Stimulated activated CD8-positive, alpha-beta memory T cell treated with anti-CD3 and anti-CD28 coated beads, Interleukin-2, amount 100 ng/mL, for 48 hours (primary cell): ENCODE results near the gene CAMK2D.

ENCODE experiments used
- DNase-seq, 2 donors: peaks; one replicate each; pipeline ENCODE4 v3.0.0-alpha.2; 2020; ENCODE audit warnings: low read depth in 2 of 2

The CAMK2D gene

DNA sequence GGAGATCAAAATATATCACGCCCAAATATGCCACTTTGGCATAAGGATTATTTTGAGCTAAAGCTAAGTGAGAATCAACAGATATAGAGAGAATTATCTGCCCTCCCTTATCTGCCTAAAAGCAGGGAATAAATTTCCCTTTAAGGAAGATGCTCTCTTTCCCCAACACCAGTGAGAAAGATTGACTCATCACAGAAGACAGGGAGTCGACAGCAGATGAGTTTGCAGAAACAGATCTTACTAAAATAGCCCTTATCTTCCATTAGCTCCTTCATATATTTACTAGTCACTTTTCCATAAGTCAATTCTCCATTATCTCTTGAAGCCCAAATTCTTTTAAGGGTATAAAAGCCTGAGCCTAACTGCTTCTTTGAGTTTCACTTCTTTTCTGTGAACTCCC is 156.6 kb downstream of the CAMK2D start:
- DNase-seq: no peak

DNA sequence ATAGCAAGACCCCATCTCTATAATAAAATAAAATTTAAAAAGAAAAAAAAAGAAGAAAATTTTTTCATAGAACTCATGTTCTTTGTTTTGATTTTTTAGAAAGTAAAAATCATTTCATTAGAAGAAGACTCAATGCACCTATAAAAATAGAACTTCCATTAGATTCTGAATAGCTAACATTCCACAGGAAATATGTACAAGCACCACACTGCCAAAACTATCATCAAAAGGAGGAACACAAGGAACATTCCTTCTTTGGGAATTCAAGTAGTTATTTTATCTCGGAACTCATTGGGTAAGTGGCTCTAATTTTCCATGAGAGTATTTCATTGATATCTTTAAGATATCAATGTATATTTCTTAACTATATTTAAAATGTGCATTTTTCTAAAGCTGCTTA is 157.6 kb downstream of the CAMK2D start:
- no peak for DNase-seq

DNA sequence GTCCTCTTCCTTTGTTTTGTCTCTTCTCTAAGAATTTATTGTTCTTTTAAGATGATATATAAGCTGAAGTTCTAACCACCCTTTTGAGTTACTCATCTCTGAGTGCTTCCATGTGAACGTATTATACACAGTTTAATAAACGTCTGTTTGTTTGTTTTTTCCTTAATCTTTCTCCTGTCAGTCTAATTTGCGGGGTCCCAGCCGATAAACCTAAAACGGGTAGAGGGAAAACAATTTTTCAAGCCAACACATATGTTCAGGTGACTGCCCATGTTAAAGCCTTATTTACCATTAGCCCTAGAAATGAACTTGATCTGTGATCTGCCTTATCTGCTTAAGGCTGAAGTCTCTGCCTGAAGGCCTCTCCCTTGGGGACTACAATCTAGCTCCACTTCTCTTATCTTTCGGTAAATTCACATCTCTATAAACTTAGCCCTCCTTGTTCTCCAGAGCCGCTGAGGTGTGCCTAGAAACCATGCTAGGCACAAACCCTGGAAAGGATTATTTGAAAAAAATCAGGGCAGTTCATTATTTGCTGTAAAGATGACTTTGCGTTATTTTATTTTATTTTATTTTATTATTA is 158.8 kb downstream of the CAMK2D start:
- DNase-seq: no peak

DNA sequence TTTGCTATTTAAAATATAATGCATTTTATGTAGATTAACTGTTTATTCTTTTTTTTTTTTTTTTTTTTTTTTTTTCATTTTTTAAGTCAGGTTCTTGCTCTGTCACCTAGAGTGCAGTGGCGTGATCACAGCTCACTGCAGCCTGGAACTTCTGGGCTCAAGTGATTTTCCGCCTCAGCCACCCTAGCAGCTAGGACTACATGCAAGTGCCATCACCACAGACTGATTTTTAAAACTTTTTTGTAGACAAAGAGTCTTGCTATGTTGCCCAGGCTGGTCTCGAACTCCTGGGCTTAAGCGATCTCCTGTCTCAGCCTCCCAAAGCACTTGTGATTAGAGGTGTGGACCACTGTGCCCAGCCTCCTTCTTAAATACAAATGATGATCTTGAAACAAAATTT is 159.9 kb downstream of the CAMK2D start:
- no peak for DNase-seq

DNA sequence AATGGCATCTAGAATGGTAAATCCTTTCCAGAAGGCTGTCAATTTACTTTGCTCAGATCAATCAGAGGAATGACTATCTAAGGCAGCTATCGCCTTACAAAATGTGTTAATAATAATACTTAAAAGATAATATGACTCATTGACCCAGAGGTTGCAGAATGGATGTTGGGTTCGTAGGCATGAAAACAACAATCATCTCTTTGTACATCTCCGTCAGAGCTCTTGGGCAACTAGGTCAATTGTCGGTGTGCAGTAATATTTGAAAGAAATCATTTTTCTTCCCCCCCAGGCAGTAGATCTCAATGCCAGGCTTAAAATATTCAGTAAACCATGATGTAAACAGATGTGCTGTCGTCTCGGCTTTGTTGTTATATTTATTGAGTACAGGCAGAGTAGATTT is 165.1 kb downstream of the CAMK2D start:
- no peak for DNase-seq

DNA sequence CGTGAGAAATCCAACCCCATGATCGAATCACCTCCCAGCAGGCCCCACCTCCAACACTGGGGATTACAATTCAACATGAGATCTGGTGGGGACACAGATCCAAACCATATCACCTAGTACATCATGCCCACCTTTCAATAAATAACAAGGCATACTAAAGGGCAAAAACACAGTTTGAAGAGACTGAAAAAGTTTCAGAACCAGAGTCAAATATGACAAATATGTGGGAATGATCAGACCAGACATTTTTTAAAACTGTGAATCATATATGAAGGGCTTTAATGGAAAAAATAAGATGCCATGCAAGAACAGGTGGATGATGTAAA is 167.3 kb downstream of the CAMK2D start:
- no peak for DNase-seq

DNA sequence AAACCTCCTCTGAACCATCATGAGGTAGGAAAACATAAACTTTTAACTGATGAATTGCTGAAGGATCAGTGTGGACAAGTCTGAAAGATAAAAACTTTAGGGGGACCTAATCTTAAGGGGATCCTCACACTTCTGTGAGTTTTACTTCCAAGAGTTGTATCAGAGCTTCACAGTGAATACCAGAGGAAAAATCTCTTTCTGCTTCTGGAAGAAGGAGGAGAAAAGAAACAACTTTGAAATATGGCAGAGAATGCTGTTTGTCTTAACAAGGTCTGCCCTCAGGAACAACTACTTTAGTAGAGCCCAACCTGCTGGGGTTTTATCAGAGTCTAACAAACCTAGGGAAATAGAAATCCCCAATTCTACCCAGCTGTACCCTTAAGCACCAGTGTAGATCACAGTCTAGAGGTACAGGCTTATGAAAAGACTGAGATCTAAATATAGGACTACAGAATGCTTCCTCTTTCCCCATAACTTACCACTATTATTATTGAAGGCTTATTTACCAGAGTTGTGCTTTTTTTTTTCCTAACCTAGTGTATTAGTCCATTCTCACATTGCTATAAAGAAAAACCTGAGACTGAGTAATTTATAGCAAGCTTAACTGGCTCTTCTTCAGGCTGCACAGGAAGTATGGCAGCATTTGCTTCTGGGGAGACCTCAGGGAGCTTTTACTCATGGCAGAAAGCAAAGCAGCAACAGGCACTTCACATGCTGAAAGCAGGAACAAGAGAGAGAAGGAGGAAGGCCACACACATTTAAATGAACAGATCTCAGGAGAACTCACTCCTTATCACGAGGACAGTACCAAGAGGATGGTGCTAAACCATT is 167.9 kb downstream of the CAMK2D start:
- no peak for DNase-seq

DNA sequence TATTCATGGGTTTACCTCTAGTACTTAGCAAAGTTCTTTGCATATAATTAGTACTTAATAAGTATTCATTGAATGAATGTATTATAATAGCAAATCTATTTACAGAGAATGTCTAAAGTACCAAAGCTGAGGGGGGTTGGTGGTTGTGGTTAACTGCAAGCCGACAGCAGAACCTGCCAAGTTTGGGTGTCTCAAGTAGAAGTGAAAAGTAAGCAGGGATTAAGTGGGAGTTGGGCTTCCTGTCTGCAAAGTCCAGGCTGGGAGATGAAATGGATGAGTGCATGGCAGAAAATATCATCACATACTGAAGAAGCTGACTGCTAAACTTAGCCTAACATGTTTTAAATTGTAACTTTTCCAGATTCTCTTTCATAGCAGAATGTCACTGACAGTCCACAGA is 169.6 kb downstream of the CAMK2D start:
- DNase-seq: no peak

DNA sequence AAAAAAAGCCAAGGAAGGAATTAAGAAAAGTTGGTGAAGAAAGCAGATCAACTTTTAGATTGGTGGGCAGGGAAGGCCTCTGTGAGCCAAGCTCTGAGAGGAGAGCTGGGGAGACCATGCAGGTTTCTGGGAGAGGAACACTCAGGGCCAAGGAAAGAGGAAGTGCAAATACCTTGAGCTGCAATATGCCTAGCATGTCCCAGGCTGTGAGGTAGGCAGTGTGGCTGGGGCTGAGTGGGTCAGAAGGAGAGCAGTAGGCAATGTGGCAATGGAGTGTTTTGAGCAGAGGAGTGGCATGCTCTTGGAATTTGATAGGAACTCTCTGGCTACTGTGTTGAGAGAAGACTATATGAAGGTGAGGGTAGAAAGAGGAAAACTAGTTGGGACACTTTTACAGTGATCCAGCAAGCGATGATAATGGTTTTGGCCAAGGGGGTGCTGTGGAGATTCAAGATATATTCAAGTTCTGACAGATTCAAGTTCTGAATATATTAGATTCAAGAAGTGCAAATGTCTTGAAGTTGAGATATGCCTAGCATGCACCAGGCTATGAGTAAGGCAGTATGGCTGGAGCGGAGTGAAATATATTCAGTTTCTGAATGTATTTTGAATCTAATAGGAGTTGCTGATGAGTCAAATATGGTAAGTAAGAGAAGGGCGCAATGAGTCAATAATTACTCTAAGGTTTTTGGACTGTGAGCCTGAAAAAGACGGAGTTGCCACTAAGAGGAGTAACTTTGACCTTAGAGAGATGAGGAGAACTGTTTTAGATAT is 172.5 kb downstream of the CAMK2D start:
- no peak for DNase-seq

DNA sequence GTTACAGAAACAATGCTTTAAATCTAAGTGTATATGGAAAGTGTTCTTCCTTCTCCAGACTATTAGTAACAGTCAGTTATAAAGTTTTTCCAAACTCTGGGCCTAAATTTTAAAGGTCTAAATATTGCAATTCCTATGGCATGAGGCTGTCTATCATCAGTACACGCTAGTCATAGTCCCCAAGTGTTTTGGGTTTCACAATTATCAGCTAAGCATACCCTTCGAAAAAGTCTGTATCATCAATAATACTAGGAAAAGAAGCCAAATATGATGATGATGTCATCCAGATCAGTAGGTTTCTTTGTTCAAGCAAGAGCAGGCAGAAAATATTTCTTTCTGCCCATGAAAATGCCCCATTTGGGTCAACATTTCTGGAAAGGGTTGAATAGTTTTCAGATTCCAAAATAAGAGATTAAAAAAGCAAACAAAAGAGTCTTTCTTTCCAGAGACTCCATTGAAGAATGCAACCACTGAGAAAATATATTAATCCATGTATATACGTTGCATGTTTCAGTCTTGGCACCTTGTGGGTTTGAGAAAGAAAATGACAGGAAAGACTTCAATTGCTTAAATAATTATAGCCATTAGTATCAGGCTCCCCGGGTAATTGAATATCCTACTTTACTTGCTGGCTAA is 173.8 kb downstream of the CAMK2D start:
- DNase-seq: no peak

DNA sequence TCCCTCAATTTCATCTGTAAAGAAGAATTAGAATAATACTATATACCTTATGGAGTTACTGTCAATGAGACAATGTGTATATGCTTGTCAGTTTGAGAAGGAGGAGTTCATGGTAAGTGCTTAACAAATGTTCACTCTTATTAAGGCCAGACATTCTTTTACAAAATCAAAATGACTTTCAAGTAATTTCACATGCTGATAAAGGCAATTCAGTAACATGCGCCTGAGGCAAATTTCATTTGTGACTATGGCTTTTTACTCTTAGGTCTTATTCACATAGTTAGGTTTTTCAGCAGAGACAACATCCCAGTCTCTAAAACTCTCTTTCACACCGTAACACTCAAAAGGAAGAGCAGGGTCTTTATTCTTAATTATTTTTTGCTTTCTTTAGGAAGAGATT is 174.4 kb downstream of the CAMK2D start:
- DNase-seq: no peak

DNA sequence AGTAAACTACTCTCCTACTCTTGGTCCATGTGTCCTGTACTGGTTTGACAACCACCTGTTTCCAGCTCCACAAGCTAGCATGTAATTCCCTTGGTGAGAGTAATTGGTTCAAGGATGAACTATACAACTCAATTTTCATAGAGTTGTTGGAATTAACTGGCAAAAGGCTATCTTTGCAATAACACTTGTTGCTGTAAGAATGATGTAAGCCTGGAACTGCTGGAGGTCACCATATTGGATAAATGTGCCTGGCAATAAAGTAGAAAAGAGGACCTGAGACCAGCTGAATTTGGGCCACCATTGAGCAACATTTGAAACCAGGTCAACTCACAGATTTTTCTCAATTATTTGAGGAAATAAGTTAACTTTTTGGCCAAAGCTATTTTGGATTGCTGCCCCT is 175.5 kb downstream of the CAMK2D start:
- no peak for DNase-seq

DNA sequence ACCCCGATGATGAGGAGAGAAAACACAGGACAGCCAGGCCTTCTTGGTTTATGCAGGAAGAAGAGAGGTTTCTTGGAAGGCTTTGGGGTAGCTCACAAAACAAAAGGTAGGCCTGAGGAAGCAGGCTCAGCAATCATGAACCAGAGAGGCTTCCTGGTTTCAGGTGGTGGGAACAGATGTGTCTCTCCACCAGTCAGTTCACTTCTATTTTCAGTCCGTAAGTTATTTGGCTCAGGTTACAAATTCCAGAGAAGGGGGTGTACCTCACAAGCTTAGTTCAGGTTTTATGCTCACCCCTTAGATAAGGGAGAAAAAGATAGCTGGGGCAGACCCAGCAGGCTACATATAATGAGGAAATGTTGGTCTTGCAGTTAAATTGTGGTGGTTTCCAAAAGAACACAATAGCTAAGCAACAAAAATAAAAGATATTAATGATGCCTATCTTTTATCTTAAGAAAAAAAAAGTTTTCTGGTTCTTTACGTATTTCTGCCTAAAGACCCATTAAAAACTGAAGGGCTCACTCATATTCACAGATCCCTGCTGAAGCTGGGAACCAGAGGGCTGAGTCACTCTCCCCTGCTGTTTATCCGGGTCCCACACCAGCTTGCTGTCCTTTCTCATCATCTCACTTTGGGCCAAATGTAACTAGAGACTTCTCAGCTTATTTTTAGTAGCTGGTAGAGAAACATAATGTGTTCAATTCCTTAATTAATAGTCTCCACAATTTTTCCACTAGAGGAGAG is 177.0 kb downstream of the CAMK2D start:
- no peak for DNase-seq

DNA sequence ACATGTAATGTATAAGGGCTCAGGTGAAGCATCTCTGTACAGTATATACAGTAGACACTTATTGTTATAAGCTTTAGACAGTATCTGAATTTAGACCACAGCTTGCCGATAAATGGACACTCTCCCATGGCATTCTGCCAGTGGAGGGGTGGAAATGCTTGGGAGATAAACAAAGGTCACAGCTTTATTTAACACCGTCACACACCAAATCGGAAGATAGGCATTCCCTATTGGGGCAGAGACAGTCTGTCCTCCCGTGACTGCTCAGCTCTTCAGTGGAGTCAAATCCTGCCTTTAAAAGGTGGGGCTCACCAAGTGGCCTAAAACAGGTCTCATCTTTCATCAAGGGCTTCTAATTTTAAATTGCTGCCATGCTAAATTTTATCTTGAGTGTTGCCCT is 178.8 kb downstream of the CAMK2D start:
- DNase-seq: no peak

DNA sequence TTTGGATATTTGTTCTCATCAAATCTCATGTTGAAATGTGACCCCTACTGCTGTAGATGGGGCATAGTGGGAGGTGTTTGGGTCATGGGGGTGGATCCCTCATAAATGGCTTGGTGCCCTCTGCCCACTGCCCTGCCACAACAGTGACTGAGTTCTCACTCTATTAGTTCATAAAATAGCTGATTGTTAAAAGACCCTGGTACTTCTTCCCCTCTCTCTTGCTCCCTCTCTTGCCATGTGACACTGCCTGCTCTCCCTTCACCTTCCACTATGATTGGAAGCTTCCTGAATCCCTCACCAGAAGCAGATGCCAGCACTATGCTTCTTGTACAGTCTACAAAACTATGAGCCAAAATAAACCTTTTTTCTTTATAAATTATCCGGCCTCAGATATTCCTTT is 182.2 kb downstream of the CAMK2D start:
- no peak for DNase-seq

DNA sequence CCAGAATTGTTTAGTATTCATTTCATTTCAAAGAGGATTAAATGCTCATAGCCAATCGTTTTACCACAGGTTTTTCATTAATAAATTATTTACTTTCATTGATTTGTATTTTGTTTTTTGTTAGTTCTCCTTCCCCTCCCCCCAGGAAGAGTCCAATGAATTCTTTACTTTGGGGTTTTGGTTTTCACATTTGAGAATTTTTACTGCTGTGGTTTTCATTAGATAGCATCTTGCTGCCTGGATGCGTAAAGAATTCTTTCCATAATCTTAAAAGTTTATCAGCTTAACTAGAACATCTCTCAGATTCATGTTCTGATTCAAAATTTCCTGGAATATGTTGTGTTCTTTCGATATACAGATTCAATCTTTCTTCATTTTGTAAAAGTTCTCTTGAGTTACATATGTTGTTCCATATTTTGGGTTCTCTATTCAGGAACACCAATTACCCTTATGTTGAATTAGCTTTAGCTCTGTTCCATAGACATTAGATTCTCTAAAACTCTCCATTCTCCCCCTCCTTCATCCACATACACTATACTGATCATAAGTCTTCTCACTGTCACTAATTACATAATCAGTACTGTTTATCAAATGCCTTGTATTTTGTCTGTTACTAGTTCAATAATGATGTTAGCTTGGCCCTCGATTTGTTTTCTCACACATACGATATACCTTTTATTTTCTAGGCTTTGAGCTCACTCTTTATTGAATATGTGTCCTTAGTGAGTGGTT is 184.4 kb downstream of the CAMK2D start:
- DNase-seq: no peak

DNA sequence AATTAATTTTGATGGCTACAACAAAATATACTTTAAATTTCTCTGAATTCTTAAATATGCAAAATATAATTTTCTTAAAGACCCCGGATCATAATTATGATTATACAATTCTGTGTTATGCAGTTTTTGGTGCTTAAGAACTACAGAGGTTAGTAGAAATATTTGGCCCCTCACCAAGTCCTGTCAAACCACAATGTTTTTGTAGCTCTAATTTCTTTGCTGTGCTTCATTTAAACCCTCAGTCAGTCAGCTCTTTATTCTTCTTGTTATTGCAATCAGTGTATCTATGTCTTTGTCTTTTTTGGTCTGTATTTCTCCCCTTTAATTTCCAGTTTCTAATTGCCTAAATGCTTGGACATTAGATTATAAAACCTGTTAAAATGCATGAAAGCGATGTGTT is 186.1 kb downstream of the CAMK2D start:
- DNase-seq: no peak

DNA sequence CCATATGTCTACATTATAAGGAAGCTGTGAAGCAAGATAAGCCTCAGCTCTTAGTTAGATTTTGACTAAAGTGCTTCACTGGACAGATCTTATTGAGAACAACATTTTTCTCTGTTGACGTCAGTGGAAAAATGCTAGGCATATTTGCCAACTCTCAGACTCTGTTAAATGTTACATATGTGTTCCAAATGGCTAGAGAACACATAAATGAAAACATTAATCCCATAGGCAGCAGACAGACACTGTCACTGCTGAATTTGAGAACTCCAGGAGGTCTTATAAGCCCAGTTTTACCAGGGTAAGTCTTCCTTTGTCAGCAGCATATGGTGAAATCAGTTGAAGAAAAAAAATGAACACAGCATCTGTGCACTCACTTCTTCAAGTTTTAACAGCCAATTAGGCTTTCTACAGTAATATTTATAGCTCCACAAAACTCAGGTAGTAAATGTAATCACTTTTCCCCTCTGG is 186.9 kb downstream of the CAMK2D start:
- no peak for DNase-seq

DNA sequence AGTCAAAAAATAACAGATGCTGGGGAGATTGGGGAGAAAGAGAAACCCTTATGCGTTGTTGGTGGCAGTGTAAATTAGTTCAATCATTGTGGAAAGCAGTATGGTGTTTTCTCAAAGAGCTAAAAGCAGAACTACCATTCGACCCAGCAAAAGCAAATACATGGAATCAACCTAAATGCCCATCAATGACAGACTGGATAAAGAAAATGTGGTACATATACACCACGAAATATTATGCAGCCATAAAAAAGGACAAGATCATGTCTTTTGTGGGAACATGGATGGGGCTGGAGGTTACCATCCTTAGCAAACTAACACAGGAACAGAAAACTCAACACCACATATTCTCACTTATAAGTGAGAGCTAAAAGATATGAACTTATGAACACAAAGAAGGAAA is 188.9 kb downstream of the CAMK2D start:
- no peak for DNase-seq

DNA sequence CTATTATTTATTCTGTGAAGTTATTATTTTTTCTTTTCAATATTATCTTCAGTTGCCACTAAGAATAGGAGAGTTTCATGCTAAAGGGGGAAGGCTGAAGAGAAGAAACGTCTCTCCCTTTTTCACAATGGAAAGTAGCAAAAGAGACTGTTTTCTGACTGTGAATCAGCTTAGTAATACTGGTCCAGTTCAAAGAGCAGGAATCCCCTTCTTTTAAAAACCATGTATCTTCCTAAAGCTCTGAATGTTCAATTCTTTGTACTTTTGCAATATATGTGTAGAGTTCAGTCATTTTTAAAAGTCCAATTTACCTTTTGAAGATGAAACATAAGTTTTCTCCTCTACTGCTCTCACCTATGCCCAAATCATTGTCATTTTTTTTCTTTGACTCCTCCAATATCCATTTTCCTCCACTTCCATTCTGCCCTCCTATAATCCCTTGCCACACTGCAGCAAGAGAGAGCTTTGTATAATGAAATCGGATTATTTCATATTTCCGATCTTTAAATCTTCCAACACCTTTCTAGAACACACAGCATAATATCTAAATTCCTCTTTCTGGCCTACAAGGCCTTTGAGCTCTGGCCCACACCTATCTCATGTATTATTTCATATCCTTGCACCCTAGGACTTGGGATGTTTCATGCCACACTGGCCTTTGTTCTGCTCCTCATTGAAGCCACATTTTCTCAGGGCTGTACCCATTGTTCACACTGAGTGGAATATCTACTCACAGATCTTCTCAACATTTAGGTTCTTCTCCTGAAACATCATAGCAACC is 195.3 kb downstream of the CAMK2D start:
- DNase-seq: no peak

DNA sequence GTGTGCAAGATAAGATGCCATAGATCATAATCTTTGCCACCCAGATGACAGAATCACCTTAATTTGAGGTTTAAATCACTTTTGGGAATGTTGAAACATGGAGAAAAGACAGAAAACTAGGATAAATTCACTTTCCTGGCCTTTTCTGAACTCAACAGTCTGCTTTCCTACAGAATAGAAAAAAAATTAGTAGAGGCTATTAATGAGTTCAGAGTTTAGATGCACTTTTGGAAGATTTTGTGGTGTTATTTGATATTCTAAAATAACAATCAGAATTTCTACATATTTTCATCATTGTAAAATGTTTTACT is 195.9 kb downstream of the CAMK2D start:
- DNase-seq: no peak
